Panc1 (cell line): ENCODE measurements around the gene CAV2. TPM values are rescaled to one million over a fixed set of nuclear protein-coding genes. Genes with fewer than 3 reads are reported as not detected.

Source experiments
- ATAC-seq: fragments of 200-7000 bp; cut with Tn5 transposase; 2 replicates; pipeline ENCODE4 v1.9.1; 2020; ENCODE audit warnings: mild to moderate bottlenecking, moderate library complexity
- BruUV-seq: library from RNA; stranded (reverse); fragments of 400-500 nt; replicated peaks from 2 replicates; lab custom pipeline; 2021; lab: Mats Ljungman, UMichigan
- CTCF ChIA-PET: fragments of 300-600 bp; sonication (Branson Sonifier 250); formaldehyde crosslinking; loops from one replicate; lab custom pipeline; 2022; ENCODE audit warnings: antibody characterized with exemption; lab: Charles Lee
- POLR2A ChIA-PET: fragments of 300-600 bp; sonication (Branson Sonifier 250); formaldehyde crosslinking; loops from one replicate; lab custom pipeline; 2022; ENCODE audit warnings: antibody characterized with exemption; lab: Charles Lee
- DNase-seq: peaks from one replicate; pipeline ENCODE4 v3.0.0-alpha.2; 2010; ENCODE audit warnings: low read depth, low spot score
- H3K27ac ChIP-seq: 2 replicates; pipeline ENCODE4 v1.5.1; 2011; ENCODE audit warnings: mild to moderate bottlenecking, low read length, inconsistent platforms
- H3K27me3 ChIP-seq: fragments of 200-500 bp; sonication (Bioruptor generic); 2 replicates; pipeline ENCODE4 v1.6.0; 2014; ENCODE audit warnings: low read length, inconsistent platforms; ENCODE audit not compliant: control insufficient read depth, insufficient read depth
- H3K36me3 ChIP-seq: fragments of 200-500 bp; sonication (Bioruptor generic); 2 replicates; pipeline ENCODE4 v1.5.1; 2014; ENCODE audit warnings: inconsistent platforms, mild to moderate bottlenecking, low read length, moderate library complexity; ENCODE audit not compliant: control insufficient read depth, insufficient read depth
- H3K4me1 ChIP-seq: 2 replicates; pipeline ENCODE4 v1.5.1; 2011; ENCODE audit warnings: inconsistent platforms, mild to moderate bottlenecking, low read length, moderate library complexity; ENCODE audit not compliant: control insufficient read depth, insufficient read depth
- H3K4me3 ChIP-seq, 2 experiments: 2 replicates each; pipeline ENCODE4 v1.5.1; 2011 to 2012; ENCODE audit warnings: low read depth in 2 of 2, low read length in 2 of 2, mild to moderate bottlenecking in 2 of 2, inconsistent platforms in 1 of 2, moderate library complexity in 1 of 2
- H3K9me3 ChIP-seq: fragments of 200-500 bp; sonication (Bioruptor generic); 2 replicates; pipeline ENCODE4 v1.5.1; 2014; ENCODE audit warnings: low read depth, mild to moderate bottlenecking, inconsistent platforms, low read length, moderate library complexity; ENCODE audit not compliant: control insufficient read depth, insufficient read depth
- POLR2AphosphoS5 ChIP-seq: IDR thresholded peaks from 2 replicates; pipeline ENCODE4 v1.6.1; 2012; ENCODE audit warnings: mild to moderate bottlenecking, low read depth, low read length, moderate library complexity
- SIN3A ChIP-seq: IDR thresholded peaks from 2 replicates; pipeline ENCODE4 v1.6.1; 2012; ENCODE audit warnings: low read depth, mild to moderate bottlenecking, low read length, moderate library complexity, borderline replicate concordance; ENCODE audit not compliant: insufficient read depth
- TCF7L2 ChIP-seq: IDR thresholded peaks from 2 replicates; pipeline ENCODE4 v1.6.1; 2011; ENCODE audit warnings: mild to moderate bottlenecking, low read depth, low read length, inconsistent platforms
- in situ Hi-C: cut with HindIII; loops from 2 replicates; pipeline ENCODE4 v1.10.0; 2016; ENCODE audit warnings: low sequenced_read_pairs, low pct_unique_long_range_greater_than_20kb
- intact Hi-C: fragments of 100-400 bp; cut with micrococcal nuclease; formaldehyde crosslinking; loops from one replicate; pipeline ENCODE4 v1.10.0; 2022; ENCODE audit not compliant: unreplicated experiment
- total RNA-seq: library from RNA; stranded (reverse); gene quantifications from one replicate; pipeline ENCODE4 v1.2.1, GENCODE V29; 2021; ENCODE audit not compliant: unreplicated experiment
- TF ChIP-seq, protein P1 (sequence below), 2 experiments: IDR thresholded peaks; 2 replicates each; pipeline ENCODE4 v1.6.1; 2011 to 2012; ENCODE audit warnings: low read depth in 2 of 2, control low read depth in 1 of 2, low read length in 1 of 2, mild to moderate bottlenecking in 1 of 2, moderate library complexity in 1 of 2; ENCODE audit not compliant: insufficient read depth in 1 of 2
- TF ChIP-seq, protein P2 (sequence below): fragments of 450-650 bp; IDR thresholded peaks from 2 replicates; pipeline ENCODE4 v1.5.1; 2017; ENCODE audit warnings: mild to moderate bottlenecking

Gene CAV2
- total RNA-seq, 1 experiment from 2014 or later: 217 TPM

DNA sequence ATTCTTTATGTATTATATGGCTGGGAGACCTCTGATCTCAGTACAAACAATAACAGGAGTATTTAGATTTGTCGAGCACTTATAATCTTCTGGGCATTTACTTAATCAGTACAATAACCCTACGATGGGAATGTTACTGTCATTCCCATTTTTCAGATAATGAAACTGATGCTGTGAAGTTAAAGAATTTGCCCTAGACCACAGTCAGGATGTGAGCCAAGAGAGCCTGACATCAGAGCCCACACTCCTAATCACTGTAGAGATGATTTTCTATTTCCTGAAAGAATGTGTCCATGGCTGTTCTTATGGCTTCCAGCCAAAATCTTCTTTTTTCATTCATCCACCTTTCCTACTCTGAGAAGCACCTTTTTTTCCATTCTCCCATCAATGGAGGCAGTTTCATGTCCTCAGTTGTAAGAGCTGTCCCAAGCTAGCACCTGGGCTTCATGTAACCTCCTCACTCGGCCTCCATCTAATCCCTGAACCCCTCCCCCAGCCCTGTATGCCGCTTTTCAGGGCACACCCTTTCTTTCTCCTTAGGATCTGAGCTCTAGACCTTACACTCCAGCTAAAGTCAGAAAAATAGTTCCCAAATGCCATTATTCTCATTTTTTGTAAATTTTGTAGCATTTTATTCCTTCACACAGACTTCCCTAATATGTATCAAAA, 13.1 kb downstream of the CAV2 start:
- Histone ChIP-seq H3K36me3 (peaks cover 8% of the 10 kb centered on the region; the same call in 1 of the 2 replicates), H3K4me3 (peak overlapping the region; percentile 39 to 66), H3K27ac (peak overlapping the region; percentile 99), H3K9me3 (no peaks in the 10 kb centered on the region), H3K4me1 (peaks cover 77% of the 10 kb centered on the region), H3K27me3 (no peaks in the 10 kb centered on the region)
- in situ Hi-C loops (no loop called here), intact Hi-C loops (no loop called here)
- ChIA-PET POLR2A (interaction anchor here (1.8 to 2.0 kb wide), 2 partner anchors 10 to 14 kb away, joined by 9 to 13 read pairs; no protein-coding TSS in a partner anchor), CTCF (no interaction called here)
- ATAC-seq (peak; percentile 28), DNase-seq (no peak)
- BruUV-seq: no TSS peak
- TF ChIP-seq POLR2AphosphoS5: peak; percentile 18; the same call in 1 of the 2 replicates
- TF ChIP-seq, protein P1, sequence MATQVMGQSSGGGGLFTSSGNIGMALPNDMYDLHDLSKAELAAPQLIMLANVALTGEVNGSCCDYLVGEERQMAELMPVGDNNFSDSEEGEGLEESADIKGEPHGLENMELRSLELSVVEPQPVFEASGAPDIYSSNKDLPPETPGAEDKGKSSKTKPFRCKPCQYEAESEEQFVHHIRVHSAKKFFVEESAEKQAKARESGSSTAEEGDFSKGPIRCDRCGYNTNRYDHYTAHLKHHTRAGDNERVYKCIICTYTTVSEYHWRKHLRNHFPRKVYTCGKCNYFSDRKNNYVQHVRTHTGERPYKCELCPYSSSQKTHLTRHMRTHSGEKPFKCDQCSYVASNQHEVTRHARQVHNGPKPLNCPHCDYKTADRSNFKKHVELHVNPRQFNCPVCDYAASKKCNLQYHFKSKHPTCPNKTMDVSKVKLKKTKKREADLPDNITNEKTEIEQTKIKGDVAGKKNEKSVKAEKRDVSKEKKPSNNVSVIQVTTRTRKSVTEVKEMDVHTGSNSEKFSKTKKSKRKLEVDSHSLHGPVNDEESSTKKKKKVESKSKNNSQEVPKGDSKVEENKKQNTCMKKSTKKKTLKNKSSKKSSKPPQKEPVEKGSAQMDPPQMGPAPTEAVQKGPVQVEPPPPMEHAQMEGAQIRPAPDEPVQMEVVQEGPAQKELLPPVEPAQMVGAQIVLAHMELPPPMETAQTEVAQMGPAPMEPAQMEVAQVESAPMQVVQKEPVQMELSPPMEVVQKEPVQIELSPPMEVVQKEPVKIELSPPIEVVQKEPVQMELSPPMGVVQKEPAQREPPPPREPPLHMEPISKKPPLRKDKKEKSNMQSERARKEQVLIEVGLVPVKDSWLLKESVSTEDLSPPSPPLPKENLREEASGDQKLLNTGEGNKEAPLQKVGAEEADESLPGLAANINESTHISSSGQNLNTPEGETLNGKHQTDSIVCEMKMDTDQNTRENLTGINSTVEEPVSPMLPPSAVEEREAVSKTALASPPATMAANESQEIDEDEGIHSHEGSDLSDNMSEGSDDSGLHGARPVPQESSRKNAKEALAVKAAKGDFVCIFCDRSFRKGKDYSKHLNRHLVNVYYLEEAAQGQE (IDR thresholded peaks at IDR 0.05; ENCODE audit: insufficient read depth in 1 of 2, low read depth in 2 of 2, low read length in 1 of 2): no peak
- no peak for TF ChIP-seq SIN3A
- TF ChIP-seq, protein P2, sequence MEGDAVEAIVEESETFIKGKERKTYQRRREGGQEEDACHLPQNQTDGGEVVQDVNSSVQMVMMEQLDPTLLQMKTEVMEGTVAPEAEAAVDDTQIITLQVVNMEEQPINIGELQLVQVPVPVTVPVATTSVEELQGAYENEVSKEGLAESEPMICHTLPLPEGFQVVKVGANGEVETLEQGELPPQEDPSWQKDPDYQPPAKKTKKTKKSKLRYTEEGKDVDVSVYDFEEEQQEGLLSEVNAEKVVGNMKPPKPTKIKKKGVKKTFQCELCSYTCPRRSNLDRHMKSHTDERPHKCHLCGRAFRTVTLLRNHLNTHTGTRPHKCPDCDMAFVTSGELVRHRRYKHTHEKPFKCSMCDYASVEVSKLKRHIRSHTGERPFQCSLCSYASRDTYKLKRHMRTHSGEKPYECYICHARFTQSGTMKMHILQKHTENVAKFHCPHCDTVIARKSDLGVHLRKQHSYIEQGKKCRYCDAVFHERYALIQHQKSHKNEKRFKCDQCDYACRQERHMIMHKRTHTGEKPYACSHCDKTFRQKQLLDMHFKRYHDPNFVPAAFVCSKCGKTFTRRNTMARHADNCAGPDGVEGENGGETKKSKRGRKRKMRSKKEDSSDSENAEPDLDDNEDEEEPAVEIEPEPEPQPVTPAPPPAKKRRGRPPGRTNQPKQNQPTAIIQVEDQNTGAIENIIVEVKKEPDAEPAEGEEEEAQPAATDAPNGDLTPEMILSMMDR: no peak

DNA sequence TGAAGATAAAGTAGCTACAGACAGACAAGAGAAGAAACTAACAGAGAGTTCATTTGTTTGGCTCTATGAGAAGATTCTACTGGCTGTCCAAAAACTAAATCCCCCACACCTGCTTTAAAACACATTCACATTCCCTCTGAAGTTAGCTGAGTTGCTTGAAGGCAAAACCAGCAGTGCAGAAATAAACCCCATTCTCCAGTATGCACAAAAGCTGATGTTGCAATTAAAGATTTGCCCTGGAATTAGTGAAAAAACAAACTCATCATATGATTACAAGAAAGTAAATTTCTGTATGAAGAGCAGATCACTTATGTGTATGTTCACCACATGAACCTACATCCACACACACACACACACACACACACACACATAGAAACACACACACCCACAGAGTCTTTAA, 16.0 kb downstream of the CAV2 start:
- ATAC-seq (no peak), DNase-seq (no peak)
- Histone ChIP-seq H3K4me1 (peaks cover 59% of the 10 kb centered on the region), H3K27ac (peak overlapping the region; percentile 92), H3K4me3 (no peak overlapping the region), H3K9me3 (no peaks in the 10 kb centered on the region), H3K36me3 (no peaks in the 10 kb centered on the region), H3K27me3 (no peaks in the 10 kb centered on the region)
- intact Hi-C loops: no loop called here
- ChIA-PET POLR2A (interaction anchor here (1.1 to 1.2 kb wide), 2 partner anchors 11 to 64 kb away, joined by 3 read pairs; no protein-coding TSS in a partner anchor), CTCF (interaction anchor here (0.7 to 1.1 kb wide), 2 partner anchors 11 to 74 kb away, joined by 3 to 5 read pairs; no protein-coding TSS in a partner anchor)
- BruUV-seq: no TSS peak
- in situ Hi-C loops: no loop called here
- no peak for TF ChIP-seq POLR2AphosphoS5

DNA sequence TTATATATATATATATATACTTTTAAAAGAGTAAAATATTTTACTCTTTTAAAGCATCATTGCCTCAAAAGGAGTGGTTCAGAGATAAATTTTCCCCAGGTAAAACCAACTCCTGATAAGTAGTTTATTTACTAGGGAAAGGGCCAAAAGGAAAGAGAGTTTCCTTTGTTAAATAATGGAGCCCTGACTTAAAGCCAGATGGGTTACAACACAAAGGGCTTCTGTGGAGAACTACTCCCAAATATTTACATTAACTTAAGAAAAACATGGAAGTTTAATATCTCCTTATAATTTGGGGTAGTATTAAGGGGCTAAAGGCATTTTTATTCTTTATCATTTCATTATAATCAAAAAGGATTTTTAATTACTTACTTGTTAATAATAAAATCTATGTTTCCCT, 16.8 kb downstream of the CAV2 start:
- TF ChIP-seq, protein P2: no peak
- no peak for TF ChIP-seq SIN3A
- TF ChIP-seq POLR2AphosphoS5: no peak
- TF ChIP-seq, protein P1 (IDR thresholded peaks at IDR 0.05; ENCODE audit: insufficient read depth in 1 of 2, low read depth in 2 of 2, low read length in 1 of 2): no peak
- no peak for TF ChIP-seq TCF7L2
- BruUV-seq: no TSS peak
- ChIA-PET POLR2A (interaction anchor here (1.1 kb wide), 1 partner anchor 65 kb away, joined by 3 read pairs; no protein-coding TSS in a partner anchor), CTCF (no interaction called here)
- Histone ChIP-seq H3K4me1 (peaks cover 59% of the 10 kb centered on the region), H3K36me3 (no peaks in the 10 kb centered on the region), H3K9me3 (no peaks in the 10 kb centered on the region), H3K27ac (peak overlapping the region; percentile 92; the same call in 1 of the 2 replicates), H3K4me3 (no peak overlapping the region), H3K27me3 (no peaks in the 10 kb centered on the region)
- intact Hi-C loops: no loop called here
- in situ Hi-C loops: no loop called here
- ATAC-seq (no peak), DNase-seq (no peak)
